ENCODE results near the gene ZBED3. TPM values are rescaled to one million over a fixed set of nuclear protein-coding genes. Genes with fewer than 3 reads are reported as not detected.

Gene ZBED3
- total RNA-seq, 1 experiment from 2014 or later = 7.0 TPM

DNA sequence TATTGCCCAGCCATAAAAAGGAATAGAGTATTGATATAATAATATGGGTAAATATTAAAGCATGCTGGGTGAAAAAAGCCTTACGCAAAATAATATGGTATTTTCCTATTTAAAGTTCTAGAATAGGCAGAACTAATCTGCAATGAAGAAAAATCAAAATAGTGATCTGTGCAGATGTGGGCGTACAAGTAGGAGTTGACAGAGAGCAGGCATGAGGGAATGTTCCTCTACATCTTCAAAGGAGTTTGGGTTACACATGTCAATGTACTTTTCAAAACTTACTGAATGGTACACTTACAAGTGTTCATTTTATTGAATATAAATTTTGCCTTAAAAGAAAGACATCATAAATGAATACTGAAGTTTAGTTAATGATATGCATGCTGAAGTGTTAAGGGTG, 33.0 kb upstream of the ZBED3 start:
- no peaks in the 10 kb centered on the region; the same call in 1 of the 2 replicates for H3K9me3 Mint-ChIP-seq
- H3K4me3 Mint-ChIP-seq = no peak overlapping the region
- H3K27me3 Mint-ChIP-seq (ENCODE audit: low read depth) = no peaks in the 10 kb centered on the region
- peaks cover 14% of the 10 kb centered on the region for H3K36me3 Mint-ChIP-seq
- no peak overlapping the region for H3K27ac Mint-ChIP-seq
- DNase-seq (ENCODE audit: low spot score) (no peak), ATAC-seq (no peak)
- POLR2A ChIA-PET = no interaction called here
- CTCF ChIA-PET = interaction anchor here (1.1 kb wide), 1 partner anchor 9 kb away, joined by 6 read pairs; no protein-coding TSS in a partner anchor
- TF ChIP-seq FOXJ3 (CRISPR knock-in tag; IDR thresholded peaks at IDR 0.05; ENCODE audit: borderline replicate concordance) (no peak), PRRX2 (CRISPR knock-in tag; IDR thresholded peaks at IDR 0.05) (no peak), GTF2I (CRISPR knock-in tag; conservative IDR thresholded peaks at IDR 0.05) (no peak), MLX (CRISPR knock-in tag; IDR thresholded peaks at IDR 0.05) (no peak), ARID4B (CRISPR knock-in tag; IDR thresholded peaks at IDR 0.05; ENCODE audit: borderline replicate concordance) (no peak), NR1H2 (CRISPR knock-in tag; IDR thresholded peaks at IDR 0.05) (no peak), SOX15 (CRISPR knock-in tag; IDR thresholded peaks at IDR 0.05) (no peak), ZMAT4 (CRISPR knock-in tag; IDR thresholded peaks at IDR 0.05) (no peak), CBFB (CRISPR knock-in tag; IDR thresholded peaks at IDR 0.05; ENCODE audit: low read depth) (no peak), TCF7 (CRISPR knock-in tag; IDR thresholded peaks at IDR 0.05; ENCODE audit: low read depth) (no peak), USF1 (CRISPR knock-in tag; IDR thresholded peaks at IDR 0.05) (no peak)
- TF ChIP-seq, protein P1, sequence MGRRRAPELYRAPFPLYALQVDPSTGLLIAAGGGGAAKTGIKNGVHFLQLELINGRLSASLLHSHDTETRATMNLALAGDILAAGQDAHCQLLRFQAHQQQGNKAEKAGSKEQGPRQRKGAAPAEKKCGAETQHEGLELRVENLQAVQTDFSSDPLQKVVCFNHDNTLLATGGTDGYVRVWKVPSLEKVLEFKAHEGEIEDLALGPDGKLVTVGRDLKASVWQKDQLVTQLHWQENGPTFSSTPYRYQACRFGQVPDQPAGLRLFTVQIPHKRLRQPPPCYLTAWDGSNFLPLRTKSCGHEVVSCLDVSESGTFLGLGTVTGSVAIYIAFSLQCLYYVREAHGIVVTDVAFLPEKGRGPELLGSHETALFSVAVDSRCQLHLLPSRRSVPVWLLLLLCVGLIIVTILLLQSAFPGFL (CRISPR knock-in tag; IDR thresholded peaks at IDR 0.05; ENCODE audit: borderline replicate concordance) = no peak
- TF ChIP-seq, protein P2, sequence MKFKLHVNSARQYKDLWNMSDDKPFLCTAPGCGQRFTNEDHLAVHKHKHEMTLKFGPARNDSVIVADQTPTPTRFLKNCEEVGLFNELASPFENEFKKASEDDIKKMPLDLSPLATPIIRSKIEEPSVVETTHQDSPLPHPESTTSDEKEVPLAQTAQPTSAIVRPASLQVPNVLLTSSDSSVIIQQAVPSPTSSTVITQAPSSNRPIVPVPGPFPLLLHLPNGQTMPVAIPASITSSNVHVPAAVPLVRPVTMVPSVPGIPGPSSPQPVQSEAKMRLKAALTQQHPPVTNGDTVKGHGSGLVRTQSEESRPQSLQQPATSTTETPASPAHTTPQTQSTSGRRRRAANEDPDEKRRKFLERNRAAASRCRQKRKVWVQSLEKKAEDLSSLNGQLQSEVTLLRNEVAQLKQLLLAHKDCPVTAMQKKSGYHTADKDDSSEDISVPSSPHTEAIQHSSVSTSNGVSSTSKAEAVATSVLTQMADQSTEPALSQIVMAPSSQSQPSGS (CRISPR knock-in tag; IDR thresholded peaks at IDR 0.05; ENCODE audit: borderline replicate concordance, low read depth) = no peak
- TF ChIP-seq, protein P3, sequence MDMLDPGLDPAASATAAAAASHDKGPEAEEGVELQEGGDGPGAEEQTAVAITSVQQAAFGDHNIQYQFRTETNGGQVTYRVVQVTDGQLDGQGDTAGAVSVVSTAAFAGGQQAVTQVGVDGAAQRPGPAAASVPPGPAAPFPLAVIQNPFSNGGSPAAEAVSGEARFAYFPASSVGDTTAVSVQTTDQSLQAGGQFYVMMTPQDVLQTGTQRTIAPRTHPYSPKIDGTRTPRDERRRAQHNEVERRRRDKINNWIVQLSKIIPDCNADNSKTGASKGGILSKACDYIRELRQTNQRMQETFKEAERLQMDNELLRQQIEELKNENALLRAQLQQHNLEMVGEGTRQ (CRISPR knock-in tag; IDR thresholded peaks at IDR 0.05) = no peak
- TF ChIP-seq, protein P4, sequence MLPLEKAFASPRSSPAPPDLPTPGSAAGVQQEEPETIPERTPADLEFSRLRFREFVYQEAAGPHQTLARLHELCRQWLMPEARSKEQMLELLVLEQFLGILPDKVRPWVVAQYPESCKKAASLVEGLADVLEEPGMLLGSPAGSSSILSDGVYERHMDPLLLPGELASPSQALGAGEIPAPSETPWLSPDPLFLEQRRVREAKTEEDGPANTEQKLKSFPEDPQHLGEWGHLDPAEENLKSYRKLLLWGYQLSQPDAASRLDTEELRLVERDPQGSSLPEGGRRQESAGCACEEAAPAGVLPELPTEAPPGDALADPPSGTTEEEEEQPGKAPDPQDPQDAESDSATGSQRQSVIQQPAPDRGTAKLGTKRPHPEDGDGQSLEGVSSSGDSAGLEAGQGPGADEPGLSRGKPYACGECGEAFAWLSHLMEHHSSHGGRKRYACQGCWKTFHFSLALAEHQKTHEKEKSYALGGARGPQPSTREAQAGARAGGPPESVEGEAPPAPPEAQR (CRISPR knock-in tag; IDR thresholded peaks at IDR 0.05) = no peak
- H3K4me1 Mint-ChIP-seq = no peaks in the 10 kb centered on the region
